Measurements from ENCODE around the gene ENTHD1. TPM values are rescaled to one million over a fixed set of nuclear protein-coding genes. Genes with fewer than 3 reads are reported as not detected.

The ENTHD1 gene
- total and polyA plus RNA-seq, 2 of the 8 experiments (the other 6 are each of a cell fraction or from before 2014, with no cell fraction given) = not detected

DNA sequence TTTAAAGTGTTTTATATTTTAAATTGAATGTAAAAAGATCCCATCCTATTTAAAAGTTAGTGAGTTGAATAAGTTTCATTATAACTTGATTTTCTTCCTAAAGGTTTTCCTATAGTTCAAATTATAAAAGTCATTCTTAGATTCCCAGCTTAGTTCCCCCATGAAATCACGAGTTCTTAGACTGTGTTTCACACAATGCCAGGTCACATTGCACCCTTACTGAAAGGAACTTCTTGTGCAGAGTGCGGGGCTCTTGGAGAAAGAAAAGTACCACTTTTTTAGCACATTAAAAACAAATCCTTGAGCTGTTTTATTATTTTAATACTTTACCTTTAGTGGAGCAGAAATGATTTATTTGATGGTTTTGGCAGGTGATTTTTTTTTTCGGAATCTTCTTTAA, 22.9 kb upstream of the ENTHD1 start:
- no peak overlapping the region for H3K9ac ChIP-seq (replicated peaks in 1 of 4; ENCODE audit: extremely low read depth in 1 of 4, low read depth in 3 of 4, low read length in 3 of 4)
- no peaks in the 10 kb centered on the region for H3K23me2 ChIP-seq (ENCODE audit: low read depth, low read length)
- no peak for TF ChIP-seq SIN3A (conservative IDR thresholded peaks at IDR 0.05 in 1 of 2, IDR thresholded peaks at IDR 0.05 in 1 of 2; ENCODE audit: low read depth in 1 of 2, low read length in 2 of 2)
- no peaks in the 10 kb centered on the region for H3K9me3 ChIP-seq (ENCODE audit: insufficient read depth in 2 of 2, low read depth in 1 of 2, low read length in 1 of 2)
- DNase-seq (ENCODE audit: low read depth in 1 of 2, low spot score in 2 of 2) (no peak), FAIRE-seq (no peak)
- no peak overlapping the region for H2BK5ac ChIP-seq (ENCODE audit: low read depth, low read length)
- H4K5ac ChIP-seq (ENCODE audit: insufficient read length, low read depth, low read length) = no peak overlapping the region
- no peaks in the 10 kb centered on the region for H3K27me3 ChIP-seq (replicated peaks in 1 of 4; ENCODE audit: control insufficient read depth in 3 of 4, extremely low read depth in 1 of 4, insufficient read depth in 3 of 4, low read length in 3 of 4)
- WGBS, 2 experiments (ENCODE audit: extremely low coverage in 1 of 2, insufficient coverage in 1 of 2, insufficient read length in 1 of 2, insufficient replicate concordance in 2 of 2, low coverage in 1 of 2, low lambda C conversion rate in 2 of 2, missing lambda C conversion rate in 1 of 2) = 90% methylated on average over 3 of the region's 3 CpGs; no CpG with 5 or more reads in 1 of the 2 experiments
- no peak overlapping the region for H3K4ac ChIP-seq (replicated peaks; ENCODE audit: insufficient read length, low read depth, low read length)
- no peak overlapping the region for H3K56ac ChIP-seq (replicated peaks; ENCODE audit: insufficient read length, low read depth, low read length)
- no peak overlapping the region for H4K91ac ChIP-seq (replicated peaks; ENCODE audit: insufficient read length, low read length)
- no peak overlapping the region for H3K18ac ChIP-seq (ENCODE audit: extremely low read depth, low read length)
- no peak overlapping the region for H2BK12ac ChIP-seq (ENCODE audit: low read depth, low read length)
- no peaks in the 10 kb centered on the region for H3K36me3 ChIP-seq (ENCODE audit: control insufficient read depth in 2 of 4, insufficient read depth in 4 of 4, low read length in 3 of 4)
- no peak overlapping the region for H3K4me3 ChIP-seq (ENCODE audit: extremely low read depth in 1 of 4, insufficient read depth in 2 of 4, low read depth in 3 of 4, low read length in 4 of 4)
- H3K79me1 ChIP-seq (ENCODE audit: low read depth, low read length) = no peaks in the 10 kb centered on the region
- H3K27ac ChIP-seq (ENCODE audit: low read depth, low read length) = no peak overlapping the region
- no peaks in the 10 kb centered on the region for H3K79me2 ChIP-seq (ENCODE audit: control insufficient read depth in 1 of 2, insufficient read depth in 2 of 2, low read length in 2 of 2)
- no peak overlapping the region for H3K14ac ChIP-seq (ENCODE audit: insufficient read length)
- H4K8ac ChIP-seq (ENCODE audit: extremely low read depth, insufficient read depth, low read length) = no peak overlapping the region
- no peak overlapping the region for H2AFZ ChIP-seq (ENCODE audit: low read length)
- ChIA-PET CTCF (ENCODE audit: partially characterized antibody) (interaction anchor here (0.6 to 1.9 kb wide), 9 partner anchors 9 to 119 kb away, joined by 3 to 5 read pairs (median 4); no protein-coding TSS in a partner anchor), POLR2A (ENCODE audit: partially characterized antibody) (interaction anchor here (0.6 to 1.3 kb wide), 3 partner anchors 81 to 425 kb away, joined by 3 read pairs; no protein-coding TSS in a partner anchor)
- H3K23ac ChIP-seq (ENCODE audit: insufficient read length) = no peak overlapping the region
- H3K4me1 ChIP-seq (replicated peaks in 1 of 4; ENCODE audit: control insufficient read depth in 3 of 4, insufficient read depth in 4 of 4, low read length in 3 of 4) = peaks cover 0 to 10% (median 3%) of the 10 kb centered on the region in 4 experiments; a peak in 6 of 7 replicates
- no peak overlapping the region for H2BK15ac ChIP-seq (ENCODE audit: low read length)
- no peak overlapping the region for H2BK120ac ChIP-seq (replicated peaks; ENCODE audit: low read depth, low read length)
- no peak overlapping the region for H2AK5ac ChIP-seq (ENCODE audit: low read depth, low read length)
- H4K20me1 ChIP-seq (replicated peaks in 1 of 2; ENCODE audit: control insufficient read depth in 1 of 2, insufficient read depth in 2 of 2, low read length in 2 of 2) = no peaks in the 10 kb centered on the region
- no peak overlapping the region for H2BK20ac ChIP-seq (ENCODE audit: low read length)
- H3K4me2 ChIP-seq (ENCODE audit: insufficient read depth in 1 of 2, low read depth in 2 of 2, low read length in 2 of 2) = no peak overlapping the region

Measured in H1 (cell line).